Smooth muscle cell (in vitro differentiated cells): ENCODE data around the gene SETD2. TPM values are rescaled to one million over a fixed set of nuclear protein-coding genes. Genes with fewer than 3 reads are reported as not detected.

Experiments used
- DNase-seq: peaks from one replicate; lab custom pipeline; 2025; ENCODE audit not compliant: unreplicated experiment; lab: John Stamatoyannopoulos, UW
- H2AFZ ChIP-seq: fragments of 200-600 bp; sonication (generic); 2 replicates; pipeline ENCODE4 v1.6.0; 2016; ENCODE audit warnings: antibody characterized with exemption, low read depth, mild to moderate bottlenecking
- H3F3A ChIP-seq: fragments of 200-600 bp; sonication (generic); 2 replicates; pipeline ENCODE4 v1.6.0; 2017; ENCODE audit warnings: antibody characterized with exemption, low read depth
- H3K27ac ChIP-seq: fragments of 200-600 bp; sonication (generic); 2 replicates; pipeline ENCODE4 v1.5.1; 2016; ENCODE audit warnings: low read depth, mild to moderate bottlenecking
- H3K27me3 ChIP-seq: fragments of 200-600 bp; sonication (generic); 2 replicates; pipeline ENCODE4 v1.6.1; 2016; ENCODE audit warnings: low read depth, mild to moderate bottlenecking
- H3K36me3 ChIP-seq: fragments of 200-600 bp; sonication (generic); 2 replicates; pipeline ENCODE4 v1.5.1; 2016; ENCODE audit warnings: low read depth
- H3K4me1 ChIP-seq: fragments of 200-600 bp; sonication (generic); 2 replicates; pipeline ENCODE4 v1.5.1; 2016; ENCODE audit warnings: low read depth
- H3K4me2 ChIP-seq: fragments of 200-600 bp; sonication (generic); 2 replicates; pipeline ENCODE4 v1.6.0; 2016; ENCODE audit warnings: mild to moderate bottlenecking
- H3K4me3 ChIP-seq: fragments of 200-600 bp; sonication (generic); 2 replicates; pipeline ENCODE4 v1.5.1; 2016; ENCODE audit warnings: mild to moderate bottlenecking
- H3K79me2 ChIP-seq: fragments of 200-600 bp; sonication (generic); 2 replicates; pipeline ENCODE4 v1.6.0; 2016; ENCODE audit warnings: low read depth, mild to moderate bottlenecking
- H3K9ac ChIP-seq: fragments of 200-600 bp; sonication (generic); 2 replicates; pipeline ENCODE4 v1.6.0; 2016; ENCODE audit warnings: low read depth
- H3K9me3 ChIP-seq: fragments of 200-600 bp; sonication (generic); replicated peaks from 2 replicates; pipeline ENCODE4 v1.5.1; 2016; ENCODE audit warnings: low read depth
- H4K20me1 ChIP-seq: fragments of 200-600 bp; sonication (generic); 2 replicates; pipeline ENCODE4 v1.6.0; 2016; ENCODE audit warnings: low read depth
- WGBS: methylation state at CpG from one replicate; pipeline ENCODE4 v1.1.7; 2016; ENCODE audit warnings: low lambda C conversion rate; 5-methylcytosine and 5-hydroxymethylcytosine counted together
- polyA plus RNA-seq: library from polyadenylated mRNA; unstranded; fragments of >200 nt; fragmentation: Nextera tagmentation; extraction: Ambion mirVana; gene quantifications from 2 replicates; pipeline ENCODE4 v1.2.1, GENCODE V29; 2016
- total RNA-seq: library from RNA; depleted of rRNA; stranded (reverse); fragments of >200 nt; gene quantifications from 2 replicates; pipeline ENCODE4 v1.2.3, GENCODE V29; 2014
- TF ChIP-seq, protein P1 (sequence below): fragments of 200-600 bp; sonication (generic); IDR thresholded peaks from 2 replicates; pipeline ENCODE4 v1.5.1; 2017; ENCODE audit warnings: borderline replicate concordance, mild to moderate bottlenecking, antibody characterized with exemption; ENCODE audit not compliant: insufficient read depth, poor library complexity, severe bottlenecking

SETD2 gene
- total and polyA plus RNA-seq, 2 experiments from 2014 or later: 8.3 to 28.4 TPM

DNA sequence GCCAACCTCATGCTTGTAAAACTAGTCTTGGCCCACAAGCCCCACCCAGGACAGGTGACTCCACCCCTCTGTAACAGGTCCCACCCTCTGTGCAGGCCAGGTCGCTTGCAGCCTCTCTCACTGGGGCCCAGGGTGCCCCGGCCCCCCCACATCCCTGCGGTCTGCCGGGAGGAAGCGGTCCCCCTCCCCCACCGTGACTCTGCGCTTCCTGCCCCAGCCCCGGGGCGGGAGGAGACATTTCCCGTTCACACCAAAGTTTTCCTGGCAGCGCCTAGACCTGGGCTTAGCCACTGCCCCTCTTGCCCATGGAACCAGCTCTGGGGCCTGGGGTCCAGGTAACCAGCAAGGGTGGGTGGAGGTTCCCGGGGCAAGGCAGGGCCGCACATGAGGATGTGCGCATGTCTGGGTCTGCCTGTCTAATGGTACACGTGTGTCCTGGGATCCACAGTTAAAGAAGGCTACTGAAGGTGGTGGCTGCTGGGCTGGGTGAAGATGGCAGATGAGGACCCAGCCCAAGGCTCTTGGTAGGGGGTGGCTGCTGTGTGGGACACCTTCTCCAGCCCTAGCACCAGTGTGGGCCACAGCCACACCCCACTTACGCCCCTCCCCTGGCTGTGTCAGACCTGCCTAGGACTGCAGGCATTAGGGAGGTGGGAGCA lies 176.0 kb downstream of the SETD2 start:
- Histone ChIP-seq H3F3A (no peaks in the 10 kb centered on the region), H3K4me3 (no peak overlapping the region), H3K36me3 (no peaks in the 10 kb centered on the region), H3K9me3 (no peaks in the 10 kb centered on the region), H3K4me2 (no peak overlapping the region), H3K9ac (no peak overlapping the region), H3K27ac (no peak overlapping the region), H4K20me1 (no peaks in the 10 kb centered on the region), H3K27me3 (no peaks in the 10 kb centered on the region), H2AFZ (no peak overlapping the region), H3K79me2 (no peaks in the 10 kb centered on the region), H3K4me1 (peaks cover 3% of the 10 kb centered on the region)
- no peak for DNase-seq
- TF ChIP-seq, protein P1, sequence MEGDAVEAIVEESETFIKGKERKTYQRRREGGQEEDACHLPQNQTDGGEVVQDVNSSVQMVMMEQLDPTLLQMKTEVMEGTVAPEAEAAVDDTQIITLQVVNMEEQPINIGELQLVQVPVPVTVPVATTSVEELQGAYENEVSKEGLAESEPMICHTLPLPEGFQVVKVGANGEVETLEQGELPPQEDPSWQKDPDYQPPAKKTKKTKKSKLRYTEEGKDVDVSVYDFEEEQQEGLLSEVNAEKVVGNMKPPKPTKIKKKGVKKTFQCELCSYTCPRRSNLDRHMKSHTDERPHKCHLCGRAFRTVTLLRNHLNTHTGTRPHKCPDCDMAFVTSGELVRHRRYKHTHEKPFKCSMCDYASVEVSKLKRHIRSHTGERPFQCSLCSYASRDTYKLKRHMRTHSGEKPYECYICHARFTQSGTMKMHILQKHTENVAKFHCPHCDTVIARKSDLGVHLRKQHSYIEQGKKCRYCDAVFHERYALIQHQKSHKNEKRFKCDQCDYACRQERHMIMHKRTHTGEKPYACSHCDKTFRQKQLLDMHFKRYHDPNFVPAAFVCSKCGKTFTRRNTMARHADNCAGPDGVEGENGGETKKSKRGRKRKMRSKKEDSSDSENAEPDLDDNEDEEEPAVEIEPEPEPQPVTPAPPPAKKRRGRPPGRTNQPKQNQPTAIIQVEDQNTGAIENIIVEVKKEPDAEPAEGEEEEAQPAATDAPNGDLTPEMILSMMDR: no peak
- WGBS: 76% methylated on average over 8 of the region's 16 CpGs

DNA sequence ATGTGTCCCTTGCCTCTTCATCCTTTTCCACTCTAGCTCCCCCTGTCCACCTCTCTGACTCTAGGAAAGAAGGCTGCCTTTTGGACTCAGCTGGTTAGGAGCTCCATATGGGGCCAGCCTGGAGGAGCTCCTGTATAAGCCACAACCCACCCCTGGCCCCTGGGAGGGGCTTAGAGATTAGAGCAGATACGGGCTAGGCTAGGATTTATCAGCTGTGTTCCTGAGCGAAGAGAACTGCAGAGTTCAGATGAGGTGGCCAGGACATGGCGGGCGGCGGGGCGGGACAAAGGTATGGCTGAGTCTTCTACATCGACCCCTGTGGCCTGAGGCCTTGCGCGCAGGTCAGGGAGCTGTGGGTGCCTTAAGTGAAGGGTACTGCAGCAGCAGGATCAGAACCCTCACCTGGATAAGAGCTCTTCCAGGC lies 176.6 kb downstream of the SETD2 start:
- H4K20me1 ChIP-seq: no peaks in the 10 kb centered on the region
- no peaks in the 10 kb centered on the region for H3F3A ChIP-seq
- H3K4me1 ChIP-seq: peaks cover 3% of the 10 kb centered on the region
- TF ChIP-seq, protein P1: no peak
- H3K79me2 ChIP-seq: no peaks in the 10 kb centered on the region
- no peak overlapping the region for H3K4me2 ChIP-seq
- H3K27ac ChIP-seq: no peak overlapping the region
- 67% methylated on average over 9 of the region's 9 CpGs for WGBS
- H3K9me3 ChIP-seq: no peaks in the 10 kb centered on the region
- no peak for DNase-seq
- no peaks in the 10 kb centered on the region for H3K36me3 ChIP-seq
- H3K4me3 ChIP-seq: no peak overlapping the region
- H2AFZ ChIP-seq: no peak overlapping the region
- no peaks in the 10 kb centered on the region for H3K27me3 ChIP-seq
- no peak overlapping the region for H3K9ac ChIP-seq

GRCh38 chr3:46986782-46987310 lies 177.1 kb downstream of the SETD2 start:
- H3K9ac ChIP-seq: no peak overlapping the region
- WGBS: 86% methylated on average over 3 of the region's 3 CpGs
- no peaks in the 10 kb centered on the region for H3K79me2 ChIP-seq
- no peaks in the 10 kb centered on the region for H3K36me3 ChIP-seq
- no peaks in the 10 kb centered on the region for H3K27me3 ChIP-seq
- H2AFZ ChIP-seq: no peak overlapping the region
- peaks cover 3% of the 10 kb centered on the region for H3K4me1 ChIP-seq
- no peak overlapping the region for H3K4me2 ChIP-seq
- H3K4me3 ChIP-seq: no peak overlapping the region
- H3F3A ChIP-seq: no peaks in the 10 kb centered on the region
- DNase-seq: no peak
- no peaks in the 10 kb centered on the region for H4K20me1 ChIP-seq
- TF ChIP-seq, protein P1: no peak
- H3K27ac ChIP-seq: no peak overlapping the region
- no peaks in the 10 kb centered on the region for H3K9me3 ChIP-seq
